Fibroblast of lung (primary cell): ENCODE measurements around the gene KNOP1. TPM values are rescaled to one million over a fixed set of nuclear protein-coding genes. Genes with fewer than 3 reads are reported as not detected.

Source experiments
- DNase-seq, 2 donors: peaks; one replicate each; pipeline versions ENCODE4 v3.0.0 to v3.0.0-alpha.2; 2010; ENCODE audit warnings: low read depth in 2 of 2
- H2AFZ ChIP-seq: 2 replicates; pipeline ENCODE4 v1.5.1; 2012; ENCODE audit warnings: low read length, control low read depth, inconsistent platforms
- H3K27ac ChIP-seq: 2 replicates; pipeline ENCODE4 v1.5.1; 2011; ENCODE audit warnings: low read length, control low read depth; ENCODE audit not compliant: insufficient read depth
- H3K27me3 ChIP-seq: 2 replicates; pipeline ENCODE4 v1.5.1; 2011; ENCODE audit warnings: mild to moderate bottlenecking, low read length; ENCODE audit not compliant: control insufficient read depth, insufficient read depth
- H3K36me3 ChIP-seq: 2 replicates; pipeline ENCODE4 v1.5.1; 2011; ENCODE audit warnings: low read length; ENCODE audit not compliant: control insufficient read depth, insufficient read depth
- H3K4me1 ChIP-seq: 2 replicates; pipeline ENCODE4 v1.5.1; 2011; ENCODE audit warnings: low read length; ENCODE audit not compliant: control insufficient read depth, insufficient read depth; ENCODE audit errors: extremely low read depth
- H3K4me2 ChIP-seq: 2 replicates; pipeline ENCODE4 v1.5.1; 2011; ENCODE audit warnings: low read length, control low read depth; ENCODE audit not compliant: insufficient read depth; ENCODE audit errors: extremely low read depth
- H3K4me3 ChIP-seq, 4 experiments: fragments of 200-600 bp in 1 of 4; sonication (generic) in 1 of 4; replicated peaks in 1 of 4; 2 replicates each; pipeline ENCODE4 v1.5.1; 2011 to 2016; ENCODE audit warnings: low read length in 4 of 4, low read depth in 3 of 4, mild to moderate bottlenecking in 3 of 4, control low read depth in 2 of 4, inconsistent platforms in 1 of 4, mixed read lengths in 1 of 4; ENCODE audit not compliant: insufficient read depth in 1 of 4; ENCODE audit errors: control extremely low read depth in 1 of 4
- H3K79me2 ChIP-seq: 2 replicates; pipeline ENCODE4 v1.5.1; 2012; ENCODE audit warnings: mild to moderate bottlenecking, low read length, inconsistent platforms; ENCODE audit not compliant: control insufficient read depth, insufficient read depth
- H3K9ac ChIP-seq: 2 replicates; pipeline ENCODE4 v1.5.1; 2011; ENCODE audit warnings: mild to moderate bottlenecking, low read length, control low read depth; ENCODE audit not compliant: insufficient read depth
- H3K9me3 ChIP-seq: 2 replicates; pipeline ENCODE4 v1.5.1; 2012; ENCODE audit warnings: low read depth, low read length; ENCODE audit not compliant: control insufficient read depth, insufficient read depth
- H4K20me1 ChIP-seq: 2 replicates; pipeline ENCODE4 v1.5.1; 2011; ENCODE audit warnings: low read length; ENCODE audit not compliant: control insufficient read depth, insufficient read depth; ENCODE audit errors: extremely low read depth
- CTCF ChIP-seq, 2 donors: IDR thresholded peaks in 1 of 2; conservative IDR thresholded peaks in 1 of 2; 1 replicate in 1 of 2; 2 replicates in 1 of 2; pipeline ENCODE4 v1.5.1; 2011 to 2012; ENCODE audit warnings: low read length in 2 of 2, control low read depth in 1 of 2, inconsistent platforms in 1 of 2, low read depth in 1 of 2, mild to moderate bottlenecking in 1 of 2
- EZH2 ChIP-seq: IDR thresholded peaks from 2 replicates; pipeline ENCODE4 v1.5.1; 2012; ENCODE audit warnings: low read length, control low read depth, mild to moderate bottlenecking; ENCODE audit errors: missing control alignments
- polyA plus RNA-seq, 2 donors: library from polyadenylated mRNA; depleted of rRNA in 1 of 2; stranded (reverse) in 1 of 2; unstranded in 1 of 2; fragments of >200 nt; gene quantifications; 2 replicates each; pipeline ENCODE4 v1.2.1, GENCODE V29; 2011 to 2012; ENCODE audit warnings: missing spikeins in 1 of 2
- total RNA-seq: library from RNA; depleted of rRNA; stranded (reverse); fragments of >200 nt; gene quantifications from 2 replicates; pipeline ENCODE4 v1.2.1, GENCODE V29; 2014

The KNOP1 gene
- total and polyA plus RNA-seq, 2 donors (not counting 1 experiment from before 2014, with no cell fraction given), result 7.8 to 12.1 TPM

GRCh38 chr16:19705146-19705501, 12.9 kb downstream of the KNOP1 start:
- H3K36me3 ChIP-seq, result peaks cover 17% of the 10 kb centered on the region
- no peaks in the 10 kb centered on the region for H4K20me1 ChIP-seq
- no peak for TF ChIP-seq EZH2
- TF ChIP-seq CTCF (conservative IDR thresholded peaks at IDR 0.05 in 1 of 2, IDR thresholded peaks at IDR 0.05 in 1 of 2; ENCODE audit: low read depth in 1 of 2, low read length in 2 of 2), result no peak
- H2AFZ ChIP-seq, result no peak overlapping the region
- H3K4me1 ChIP-seq, result peaks cover 17% of the 10 kb centered on the region
- H3K27ac ChIP-seq, result peak overlapping the region; percentile 90
- no peak overlapping the region for H3K4me2 ChIP-seq
- H3K79me2 ChIP-seq, result no peaks in the 10 kb centered on the region
- no peaks in the 10 kb centered on the region for H3K9me3 ChIP-seq
- no peak overlapping the region for H3K4me3 ChIP-seq
- DNase-seq, result no peak
- H3K27me3 ChIP-seq, result no peaks in the 10 kb centered on the region
- no peak overlapping the region for H3K9ac ChIP-seq

- Histone ChIP-seq H3K4me3 (no peak overlapping the region), H3K4me1 (peaks cover 17% of the 10 kb centered on the region), H4K20me1 (no peaks in the 10 kb centered on the region), H3K36me3 (peaks cover 16% of the 10 kb centered on the region), H3K79me2 (no peaks in the 10 kb centered on the region), H3K27ac (peak overlapping the region; percentile 90), H3K9ac (peak overlapping the region; percentile 27), H3K9me3 (no peaks in the 10 kb centered on the region), H3K27me3 (no peaks in the 10 kb centered on the region), H2AFZ (no peak overlapping the region), H3K4me2 (peak overlapping the region; percentile 41)
- DNase-seq, result peak; percentile 66 to 79
- no peak for TF ChIP-seq CTCF (conservative IDR thresholded peaks at IDR 0.05 in 1 of 2, IDR thresholded peaks at IDR 0.05 in 1 of 2; ENCODE audit: low read depth in 1 of 2, low read length in 2 of 2)
Observed at GRCh38 chr16:19704321-19705145, 13.5 kb downstream of the KNOP1 start.

- peaks cover 17% of the 10 kb centered on the region for H3K36me3 ChIP-seq
- TF ChIP-seq EZH2 (no peak), CTCF (conservative IDR thresholded peaks at IDR 0.05 in 1 of 2, IDR thresholded peaks at IDR 0.05 in 1 of 2; ENCODE audit: low read depth in 1 of 2, low read length in 2 of 2) (no peak)
- no peaks in the 10 kb centered on the region for H4K20me1 ChIP-seq
- H3K4me1 ChIP-seq, result peaks cover 20% of the 10 kb centered on the region
- no peaks in the 10 kb centered on the region for H3K27me3 ChIP-seq
- H3K4me2 ChIP-seq, result no peak overlapping the region
- no peak overlapping the region for H3K9ac ChIP-seq
- H3K79me2 ChIP-seq, result no peaks in the 10 kb centered on the region
- H2AFZ ChIP-seq, result no peak overlapping the region
- H3K4me3 ChIP-seq, result no peak overlapping the region
- H3K27ac ChIP-seq, result peak overlapping the region; percentile 90
- H3K9me3 ChIP-seq, result no peaks in the 10 kb centered on the region
- DNase-seq, result no peak
Observed at GRCh38 chr16:19703172-19703889, 14.7 kb downstream of the KNOP1 start.
